ENCODE measurements around the gene SYNE1. TPM values are rescaled to one million over a fixed set of nuclear protein-coding genes. Genes with fewer than 3 reads are reported as not detected.

The SYNE1 gene
- total and polyA plus RNA-seq, 2 of the 8 experiments (the other 6 are each of a cell fraction or from before 2014, with no cell fraction given): 2.8 to 5.5 TPM

DNA sequence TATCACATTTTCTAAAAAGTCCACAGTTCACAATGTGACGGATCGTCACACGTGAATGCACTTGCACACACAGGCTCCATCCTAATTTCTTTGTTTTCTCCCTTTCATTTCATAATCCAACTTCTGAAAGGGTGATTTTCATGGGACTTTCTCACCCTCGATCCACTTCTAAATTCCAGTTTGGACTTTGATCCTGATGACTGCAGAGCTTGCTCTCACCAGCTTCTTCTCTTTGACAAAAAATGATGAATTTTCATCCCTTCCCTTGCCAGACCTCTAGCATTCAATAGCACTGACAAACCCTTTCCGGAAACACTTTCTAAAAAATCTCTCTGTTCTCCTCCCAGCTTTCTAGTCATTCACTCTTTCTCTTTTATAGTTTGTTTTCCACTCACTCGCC, 341.2 kb downstream of the SYNE1 start:
- no peak overlapping the region for H2AK5ac ChIP-seq (ENCODE audit: low read depth, low read length)
- H3K18ac ChIP-seq (ENCODE audit: extremely low read depth, low read length): no peak overlapping the region
- no peak overlapping the region for H3K14ac ChIP-seq (ENCODE audit: insufficient read length)

More for the DNA sequence above, 341.2 kb downstream of the SYNE1 start:
- Histone ChIP-seq H2AFZ (ENCODE audit: low read length) (no peak overlapping the region), H3K79me2 (ENCODE audit: control insufficient read depth in 1 of 2, insufficient read depth in 2 of 2, low read length in 2 of 2) (no peaks in the 10 kb centered on the region), H3K9me3 (ENCODE audit: insufficient read depth in 2 of 2, low read depth in 1 of 2, low read length in 1 of 2) (no peaks in the 10 kb centered on the region), H3K4me3 (ENCODE audit: extremely low read depth in 1 of 4, insufficient read depth in 2 of 4, low read depth in 3 of 4, low read length in 4 of 4) (no peak overlapping the region), H2BK120ac (replicated peaks; ENCODE audit: low read depth, low read length) (no peak overlapping the region), H3K23ac (ENCODE audit: insufficient read length) (no peak overlapping the region), H3K27ac (ENCODE audit: low read depth, low read length) (no peak overlapping the region), H2BK15ac (ENCODE audit: low read length) (no peak overlapping the region), H3K4ac (replicated peaks; ENCODE audit: insufficient read length, low read depth, low read length) (no peak overlapping the region), H3K36me3 (ENCODE audit: control insufficient read depth in 2 of 4, insufficient read depth in 4 of 4, low read length in 3 of 4) (no peaks in the 10 kb centered on the region), H3K23me2 (ENCODE audit: low read depth, low read length) (no peaks in the 10 kb centered on the region), H4K5ac (ENCODE audit: insufficient read length, low read depth, low read length) (no peak overlapping the region), H3K4me2 (ENCODE audit: insufficient read depth in 1 of 2, low read depth in 2 of 2, low read length in 2 of 2) (no peak overlapping the region), H4K20me1 (replicated peaks in 1 of 2; ENCODE audit: control insufficient read depth in 1 of 2, insufficient read depth in 2 of 2, low read length in 2 of 2) (no peaks in the 10 kb centered on the region), H3K79me1 (ENCODE audit: low read depth, low read length) (no peaks in the 10 kb centered on the region), H3K4me1 (replicated peaks in 1 of 4; ENCODE audit: control insufficient read depth in 3 of 4, insufficient read depth in 4 of 4, low read length in 3 of 4) (peaks cover 0 to 9% (median 0%) of the 10 kb centered on the region in 4 experiments; a peak in 1 of 7 replicates), H4K91ac (replicated peaks; ENCODE audit: insufficient read length, low read length) (no peak overlapping the region), H2BK5ac (ENCODE audit: low read depth, low read length) (no peak overlapping the region), H4K8ac (ENCODE audit: extremely low read depth, insufficient read depth, low read length) (no peak overlapping the region), H3K56ac (replicated peaks; ENCODE audit: insufficient read length, low read depth, low read length) (no peak overlapping the region), H2BK12ac (ENCODE audit: low read depth, low read length) (no peak overlapping the region), H2BK20ac (ENCODE audit: low read length) (no peak overlapping the region), H3K9ac (replicated peaks in 1 of 4; ENCODE audit: extremely low read depth in 1 of 4, low read depth in 3 of 4, low read length in 3 of 4) (no peak overlapping the region), H3K27me3 (replicated peaks in 1 of 4; ENCODE audit: control insufficient read depth in 3 of 4, extremely low read depth in 1 of 4, insufficient read depth in 3 of 4, low read length in 3 of 4) (no peaks in the 10 kb centered on the region)
- CTCF ChIA-PET (ENCODE audit: partially characterized antibody): interaction anchor here (0.7 to 1.4 kb wide), 3 partner anchors 43 to 61 kb away, joined by 3 to 4 read pairs (median 3); no protein-coding TSS in a partner anchor
- FAIRE-seq (no peak), DNase-seq (ENCODE audit: low read depth in 1 of 2, low spot score in 2 of 2) (no peak)
- TF ChIP-seq NANOG (IDR thresholded peaks at IDR 0.05; ENCODE audit: insufficient read depth, low read depth, low read length, poor library complexity, severe bottlenecking) (no peak), CBX8 (IDR thresholded peaks at IDR 0.05; ENCODE audit: borderline replicate concordance, low read depth, low read length) (no peak), EZH2 (IDR thresholded peaks at IDR 0.05; ENCODE audit: low read depth, low read length, severe bottlenecking) (no peak), CREB1 (IDR thresholded peaks at IDR 0.05) (no peak), NRF1 (IDR thresholded peaks at IDR 0.05; ENCODE audit: low read depth, low read length) (no peak), EGR1 (IDR thresholded peaks at IDR 0.05; ENCODE audit: borderline replicate concordance, low read depth, low read length) (no peak), BRCA1 (IDR thresholded peaks at IDR 0.05; ENCODE audit: low read depth, low read length) (no peak), BCL11A (IDR thresholded peaks at IDR 0.05; ENCODE audit: low read depth in 2 of 2, low read length in 2 of 2) (no peak), SP1 (IDR thresholded peaks at IDR 0.05; ENCODE audit: low read depth, low read length) (no peak)
- TF ChIP-seq, protein P1, sequence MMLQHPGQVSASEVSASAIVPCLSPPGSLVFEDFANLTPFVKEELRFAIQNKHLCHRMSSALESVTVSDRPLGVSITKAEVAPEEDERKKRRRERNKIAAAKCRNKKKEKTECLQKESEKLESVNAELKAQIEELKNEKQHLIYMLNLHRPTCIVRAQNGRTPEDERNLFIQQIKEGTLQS (IDR thresholded peaks at IDR 0.05; ENCODE audit: insufficient read depth, low read depth, low read length): no peak
- POLR2A ChIA-PET (ENCODE audit: partially characterized antibody): interaction anchor here (0.5 kb wide), 1 partner anchor 20 kb away, joined by 3 read pairs; no protein-coding TSS in a partner anchor
- 94% methylated on average over 6 of the region's 6 CpGs; no CpG with 5 or more reads in 1 of the 2 experiments for WGBS, 2 experiments (ENCODE audit: extremely low coverage in 1 of 2, insufficient coverage in 1 of 2, insufficient read length in 1 of 2, insufficient replicate concordance in 2 of 2, low coverage in 1 of 2, low lambda C conversion rate in 2 of 2, missing lambda C conversion rate in 1 of 2)

Data from H1 (cell line).